AG10803 (cell line): ENCODE measurements around the gene CDK17.

Experiments
- DNase-seq: peaks from one replicate; pipeline ENCODE4 v3.0.0; 2010; ENCODE audit warnings: low read depth
- H3K4me3 ChIP-seq: 2 replicates; pipeline ENCODE4 v1.5.1; 2011; ENCODE audit warnings: mild to moderate bottlenecking, low read length, control low read depth
- CTCF ChIP-seq: conservative IDR thresholded peaks from 2 replicates; pipeline ENCODE4 v1.5.1; 2011; ENCODE audit warnings: mild to moderate bottlenecking, low read length, control low read depth, inconsistent platforms

The CDK17 gene

GRCh38 chr12:96427269-96427729 is 27.1 kb upstream of the CDK17 start:
- peak overlapping the region; percentile 61 for H3K4me3 ChIP-seq
- peak; percentile 100 for DNase-seq
- TF ChIP-seq CTCF, result no peak

- peak overlapping the region; percentile 18; the same call in 1 of the 2 replicates for H3K4me3 ChIP-seq
- peak; percentile 81 for DNase-seq
- TF ChIP-seq CTCF, result no peak
Observed at GRCh38 chr12:96425951-96426350, 25.7 kb upstream of the CDK17 start.

GRCh38 chr12:96425321-96425720 is 25.1 kb upstream of the CDK17 start:
- peak overlapping the region; percentile 21 for H3K4me3 ChIP-seq
- no peak for TF ChIP-seq CTCF
- DNase-seq, result peak; percentile 98

- TF ChIP-seq CTCF, result no peak
- peak; percentile 49 for DNase-seq
- no peak overlapping the region for H3K4me3 ChIP-seq
Observed at GRCh38 chr12:96424601-96425000, 24.4 kb upstream of the CDK17 start.

GRCh38 chr12:96422192-96422591 is 22.0 kb upstream of the CDK17 start:
- H3K4me3 ChIP-seq, result no peak overlapping the region
- DNase-seq, result peak; percentile 79
- TF ChIP-seq CTCF, result no peak

GRCh38 chr12:96421014-96421413 is 20.8 kb upstream of the CDK17 start:
- no peak for DNase-seq
- no peak overlapping the region for H3K4me3 ChIP-seq
- TF ChIP-seq CTCF, result no peak

GRCh38 chr12:96420277-96420835 is 20.1 kb upstream of the CDK17 start:
- no peak overlapping the region for H3K4me3 ChIP-seq
- TF ChIP-seq CTCF, result no peak
- DNase-seq, result peak; percentile 33
